K562 (cell line): ENCODE data around the gene C4orf17.

Experiments
- RFX1 ChIP-seq: fragments of 450-650 bp; IDR thresholded peaks from 2 replicates; pipeline ENCODE4 v1.6.1; 2016; ENCODE audit warnings: mild to moderate bottlenecking, moderate library complexity
- ZBTB7A ChIP-seq: IDR thresholded peaks from 2 replicates; pipeline ENCODE4 v1.6.1; 2011; ENCODE audit warnings: low read depth, mild to moderate bottlenecking, low read length, moderate library complexity, borderline replicate concordance; ENCODE audit not compliant: control insufficient read depth

DNA sequence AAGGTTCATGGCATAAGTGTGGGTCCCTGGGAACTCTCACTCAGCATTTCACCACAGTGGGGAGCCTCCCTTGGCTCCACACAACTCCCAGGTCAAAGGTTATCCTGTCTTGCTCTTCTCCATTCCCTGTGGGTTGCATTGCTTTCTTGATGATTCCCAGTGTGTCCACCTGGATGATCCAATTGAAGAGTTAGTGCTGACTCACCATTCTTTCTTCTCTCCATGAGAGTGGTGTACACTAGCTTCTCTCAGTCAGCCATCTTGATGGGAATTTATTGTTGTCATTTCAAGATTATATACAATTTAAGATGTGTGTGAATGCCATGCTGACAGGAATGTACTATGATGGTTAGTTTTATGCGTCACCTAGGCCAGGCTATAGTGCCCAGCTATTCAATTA is 25.6 kb upstream of the C4orf17 start:
- no peak for TF ChIP-seq ZBTB7A
- no peak for TF ChIP-seq RFX1
